ENCODE data around the gene EDEM1.

DNA sequence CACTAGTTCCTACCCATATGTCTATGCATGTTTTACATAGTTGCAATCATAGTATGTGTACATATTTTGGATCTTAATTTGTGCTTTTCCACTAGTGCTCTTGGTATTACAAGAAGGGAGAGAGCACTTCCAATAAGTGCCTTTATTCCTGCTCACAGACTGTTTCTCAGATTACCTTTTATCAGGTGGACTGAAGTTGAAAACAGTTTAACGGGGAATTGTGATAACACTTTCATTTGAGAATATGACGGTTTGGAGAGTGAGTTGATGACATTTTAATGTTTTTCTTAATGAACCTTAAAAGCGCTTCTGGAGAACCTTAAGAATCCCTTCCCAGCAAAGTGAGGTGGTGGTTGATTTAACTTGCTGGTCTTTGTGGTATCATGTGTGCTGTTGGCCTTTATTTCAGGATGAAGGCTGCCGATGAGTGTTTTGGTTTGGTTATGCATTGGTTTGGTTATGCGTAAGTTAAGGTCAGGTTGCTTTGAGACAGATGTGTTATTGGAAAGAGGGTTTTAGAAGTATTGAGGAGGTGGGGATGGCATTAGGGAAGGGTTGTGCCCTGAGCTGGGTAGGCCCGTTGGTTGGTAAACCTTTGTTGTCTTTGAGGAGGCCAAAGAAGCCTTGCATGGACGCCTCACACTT is 2.8 kb downstream of the EDEM1 start:
- TF ChIP-seq CTCF (conservative IDR thresholded peaks at IDR 0.05 in 1 of 2, IDR thresholded peaks at IDR 0.05 in 1 of 2; ENCODE audit: extremely low read depth in 1 of 2, insufficient read depth in 1 of 2, low read depth in 1 of 2, low read length in 2 of 2) = no peak
- no peak for TF ChIP-seq EZH2 (IDR thresholded peaks at IDR 0.05; ENCODE audit: borderline replicate concordance, low read length)

Measured in mammary epithelial cell (primary cell).